Measurements from ENCODE around the gene CSNK1E.
A peak's percentile ranks its signal among the peaks of the same experiment; 100 is the strongest.

Gene CSNK1E

GRCh38 chr22:38335077-38335476 lies 17.8 kb upstream of the CSNK1E start:
- H3K27ac ChIP-seq (ENCODE audit: low read depth in 2 of 2, low read length in 2 of 2), result no peak overlapping the region
- H3K36me3 ChIP-seq (ENCODE audit: control insufficient read depth in 2 of 2, insufficient read depth in 2 of 2, low read length in 2 of 2), result no peaks in the 10 kb centered on the region
- peaks cover 0 to 2% of the 10 kb centered on the region in 2 donors for H3K4me1 ChIP-seq (ENCODE audit: control insufficient read depth in 2 of 2, insufficient read depth in 2 of 2, low read length in 2 of 2)
- H3K27me3 ChIP-seq (ENCODE audit: control insufficient read depth in 2 of 2, insufficient read depth in 2 of 2, low read length in 2 of 2), result no peaks in the 10 kb centered on the region
- no peak overlapping the region for H3K9ac ChIP-seq (ENCODE audit: low read depth in 1 of 2, low read length in 2 of 2)
- no peak overlapping the region for H3K4me3 ChIP-seq (ENCODE audit: low read length in 2 of 2)
- no peaks in the 10 kb centered on the region for H3K9me3 ChIP-seq (ENCODE audit: control insufficient read depth in 2 of 2, low read length in 2 of 2)

GRCh38 chr22:38327805-38328204 lies 10.6 kb upstream of the CSNK1E start:
- Histone ChIP-seq H3K9ac (ENCODE audit: low read depth in 1 of 2, low read length in 2 of 2) (no peak overlapping the region), H3K4me1 (ENCODE audit: control insufficient read depth in 2 of 2, insufficient read depth in 2 of 2, low read length in 2 of 2) (no peaks in the 10 kb centered on the region), H3K4me3 (ENCODE audit: low read length in 2 of 2) (no peak overlapping the region), H3K36me3 (ENCODE audit: control insufficient read depth in 2 of 2, insufficient read depth in 2 of 2, low read length in 2 of 2) (no peaks in the 10 kb centered on the region), H3K27me3 (ENCODE audit: control insufficient read depth in 2 of 2, insufficient read depth in 2 of 2, low read length in 2 of 2) (no peaks in the 10 kb centered on the region), H3K9me3 (ENCODE audit: control insufficient read depth in 2 of 2, low read length in 2 of 2) (no peaks in the 10 kb centered on the region), H3K27ac (ENCODE audit: low read depth in 2 of 2, low read length in 2 of 2) (no peak overlapping the region)

GRCh38 chr22:38327396-38327795 lies 10.2 kb upstream of the CSNK1E start:
- no peak overlapping the region for H3K9ac ChIP-seq (ENCODE audit: low read depth in 1 of 2, low read length in 2 of 2)
- H3K4me3 ChIP-seq (ENCODE audit: low read length in 2 of 2), result no peak overlapping the region
- H3K4me1 ChIP-seq (ENCODE audit: control insufficient read depth in 2 of 2, insufficient read depth in 2 of 2, low read length in 2 of 2), result no peaks in the 10 kb centered on the region
- H3K27ac ChIP-seq (ENCODE audit: low read depth in 2 of 2, low read length in 2 of 2), result no peak overlapping the region
- no peaks in the 10 kb centered on the region for H3K9me3 ChIP-seq (ENCODE audit: control insufficient read depth in 2 of 2, low read length in 2 of 2)
- H3K36me3 ChIP-seq (ENCODE audit: control insufficient read depth in 2 of 2, insufficient read depth in 2 of 2, low read length in 2 of 2), result no peaks in the 10 kb centered on the region
- no peaks in the 10 kb centered on the region for H3K27me3 ChIP-seq (ENCODE audit: control insufficient read depth in 2 of 2, insufficient read depth in 2 of 2, low read length in 2 of 2)

GRCh38 chr22:38325587-38325986 lies 8.4 kb upstream of the CSNK1E start:
- Histone ChIP-seq H3K27me3 (ENCODE audit: control insufficient read depth in 2 of 2, insufficient read depth in 2 of 2, low read length in 2 of 2) (no peaks in the 10 kb centered on the region), H3K4me1 (ENCODE audit: control insufficient read depth in 2 of 2, insufficient read depth in 2 of 2, low read length in 2 of 2) (no peaks in the 10 kb centered on the region), H3K4me3 (ENCODE audit: low read length in 2 of 2) (no peak overlapping the region), H3K36me3 (ENCODE audit: control insufficient read depth in 2 of 2, insufficient read depth in 2 of 2, low read length in 2 of 2) (no peaks in the 10 kb centered on the region), H3K9me3 (ENCODE audit: control insufficient read depth in 2 of 2, low read length in 2 of 2) (no peaks in the 10 kb centered on the region), H3K9ac (ENCODE audit: low read depth in 1 of 2, low read length in 2 of 2) (no peak overlapping the region), H3K27ac (ENCODE audit: low read depth in 2 of 2, low read length in 2 of 2) (no peak overlapping the region)

GRCh38 chr22:38320605-38321402 lies 3.6 kb upstream of the CSNK1E start:
- H3K4me1 ChIP-seq (ENCODE audit: control insufficient read depth in 2 of 2, insufficient read depth in 2 of 2, low read length in 2 of 2), result peaks cover 15 to 25% of the 10 kb centered on the region in 2 donors
- H3K36me3 ChIP-seq (ENCODE audit: control insufficient read depth in 2 of 2, insufficient read depth in 2 of 2, low read length in 2 of 2), result no peaks in the 10 kb centered on the region
- H3K27ac ChIP-seq (ENCODE audit: low read depth in 2 of 2, low read length in 2 of 2), result no peak overlapping the region

GRCh38 chr22:38318792-38319773 lies 1.9 kb upstream of the CSNK1E start:
- H3K36me3 ChIP-seq (ENCODE audit: control insufficient read depth in 2 of 2, insufficient read depth in 2 of 2, low read length in 2 of 2), result no peaks in the 10 kb centered on the region
- peak overlapping the region; percentile 99 for H3K27ac ChIP-seq (ENCODE audit: low read depth in 2 of 2, low read length in 2 of 2)
- peak overlapping the region in 1 of 2 donors; percentile 66 for H3K4me3 ChIP-seq (ENCODE audit: low read length in 2 of 2)
- H3K4me1 ChIP-seq (ENCODE audit: control insufficient read depth in 2 of 2, insufficient read depth in 2 of 2, low read length in 2 of 2), result peaks cover 28 to 39% of the 10 kb centered on the region in 2 donors
- H3K9ac ChIP-seq (ENCODE audit: low read depth in 1 of 2, low read length in 2 of 2), result peak overlapping the region; percentile 88 to 96
- no peaks in the 10 kb centered on the region for H3K9me3 ChIP-seq (ENCODE audit: control insufficient read depth in 2 of 2, low read length in 2 of 2)
- no peaks in the 10 kb centered on the region for H3K27me3 ChIP-seq (ENCODE audit: control insufficient read depth in 2 of 2, insufficient read depth in 2 of 2, low read length in 2 of 2)

More at GRCh38 chr22:38320605-38321402, 3.6 kb upstream of the CSNK1E start:
- Histone ChIP-seq H3K9me3 (ENCODE audit: control insufficient read depth in 2 of 2, low read length in 2 of 2) (no peaks in the 10 kb centered on the region), H3K9ac (ENCODE audit: low read depth in 1 of 2, low read length in 2 of 2) (no peak overlapping the region), H3K27me3 (ENCODE audit: control insufficient read depth in 2 of 2, insufficient read depth in 2 of 2, low read length in 2 of 2) (no peaks in the 10 kb centered on the region), H3K4me3 (ENCODE audit: low read length in 2 of 2) (no peak overlapping the region)

- peak overlapping the region; percentile 88 to 96 for H3K9ac ChIP-seq (ENCODE audit: low read depth in 1 of 2, low read length in 2 of 2)
- no peaks in the 10 kb centered on the region for H3K27me3 ChIP-seq (ENCODE audit: control insufficient read depth in 2 of 2, insufficient read depth in 2 of 2, low read length in 2 of 2)
- no peaks in the 10 kb centered on the region for H3K9me3 ChIP-seq (ENCODE audit: control insufficient read depth in 2 of 2, low read length in 2 of 2)
- peak overlapping the region; percentile 66 to 74 for H3K4me3 ChIP-seq (ENCODE audit: low read length in 2 of 2)
- H3K4me1 ChIP-seq (ENCODE audit: control insufficient read depth in 2 of 2, insufficient read depth in 2 of 2, low read length in 2 of 2), result peaks cover 36 to 41% of the 10 kb centered on the region in 2 donors
- H3K27ac ChIP-seq (ENCODE audit: low read depth in 2 of 2, low read length in 2 of 2), result peak overlapping the region; percentile 99
- peaks cover 0 to under 1% of the 10 kb centered on the region in 2 donors for H3K36me3 ChIP-seq (ENCODE audit: control insufficient read depth in 2 of 2, insufficient read depth in 2 of 2, low read length in 2 of 2)
Observed at GRCh38 chr22:38317995-38318715, 922 bp upstream of the CSNK1E start.

- peaks cover 7 to 9% of the 10 kb centered on the region in 2 donors for H3K36me3 ChIP-seq (ENCODE audit: control insufficient read depth in 2 of 2, insufficient read depth in 2 of 2, low read length in 2 of 2)
- H3K4me3 ChIP-seq (ENCODE audit: low read length in 2 of 2), result peak overlapping the region; percentile 61 to 78
- peaks cover 45 to 48% of the 10 kb centered on the region in 2 donors for H3K4me1 ChIP-seq (ENCODE audit: control insufficient read depth in 2 of 2, insufficient read depth in 2 of 2, low read length in 2 of 2)
Observed at GRCh38 chr22:38316364-38317121, 690 bp downstream of the CSNK1E start.

GRCh38 chr22:38315823-38316363 lies 1.3 kb downstream of the CSNK1E start:
- no peaks in the 10 kb centered on the region for H3K27me3 ChIP-seq (ENCODE audit: control insufficient read depth in 2 of 2, insufficient read depth in 2 of 2, low read length in 2 of 2)
- peak overlapping the region; percentile 61 to 78 for H3K4me3 ChIP-seq (ENCODE audit: low read length in 2 of 2)
- H3K9ac ChIP-seq (ENCODE audit: low read depth in 1 of 2, low read length in 2 of 2), result peak overlapping the region; percentile 66 to 80
- peaks cover 7 to 9% of the 10 kb centered on the region in 2 donors for H3K36me3 ChIP-seq (ENCODE audit: control insufficient read depth in 2 of 2, insufficient read depth in 2 of 2, low read length in 2 of 2)
- H3K4me1 ChIP-seq (ENCODE audit: control insufficient read depth in 2 of 2, insufficient read depth in 2 of 2, low read length in 2 of 2), result peaks cover 51 to 55% of the 10 kb centered on the region in 2 donors
- H3K9me3 ChIP-seq (ENCODE audit: control insufficient read depth in 2 of 2, low read length in 2 of 2), result no peaks in the 10 kb centered on the region
- H3K27ac ChIP-seq (ENCODE audit: low read depth in 2 of 2, low read length in 2 of 2), result peak overlapping the region; percentile 86 to 93

More at GRCh38 chr22:38316364-38317121, 690 bp downstream of the CSNK1E start:
- H3K9ac ChIP-seq (ENCODE audit: low read depth in 1 of 2, low read length in 2 of 2), result peak overlapping the region; percentile 66 to 80
- no peaks in the 10 kb centered on the region for H3K27me3 ChIP-seq (ENCODE audit: control insufficient read depth in 2 of 2, insufficient read depth in 2 of 2, low read length in 2 of 2)
- H3K9me3 ChIP-seq (ENCODE audit: control insufficient read depth in 2 of 2, low read length in 2 of 2), result no peaks in the 10 kb centered on the region
- peak overlapping the region; percentile 86 to 93 for H3K27ac ChIP-seq (ENCODE audit: low read depth in 2 of 2, low read length in 2 of 2)

Measured in mucosa of rectum (tissue), 2 donors.